WI38 (cell line): ENCODE results near the gene C9orf72.

Experiments
- H3K4me3 ChIP-seq: 2 replicates; pipeline ENCODE4 v1.5.1; 2011; ENCODE audit warnings: low read depth, mild to moderate bottlenecking, control low read depth, low read length
- TF ChIP-seq, protein P1 (sequence below): IDR thresholded peaks from 2 replicates; pipeline ENCODE4 v1.5.1; 2012; ENCODE audit warnings: low read depth, mild to moderate bottlenecking, control low read depth, low read length

C9orf72 gene

GRCh38 chr9:27602954-27603353 is 29.7 kb upstream of the C9orf72 start:
- no peak overlapping the region for H3K4me3 ChIP-seq
- TF ChIP-seq, protein P1, sequence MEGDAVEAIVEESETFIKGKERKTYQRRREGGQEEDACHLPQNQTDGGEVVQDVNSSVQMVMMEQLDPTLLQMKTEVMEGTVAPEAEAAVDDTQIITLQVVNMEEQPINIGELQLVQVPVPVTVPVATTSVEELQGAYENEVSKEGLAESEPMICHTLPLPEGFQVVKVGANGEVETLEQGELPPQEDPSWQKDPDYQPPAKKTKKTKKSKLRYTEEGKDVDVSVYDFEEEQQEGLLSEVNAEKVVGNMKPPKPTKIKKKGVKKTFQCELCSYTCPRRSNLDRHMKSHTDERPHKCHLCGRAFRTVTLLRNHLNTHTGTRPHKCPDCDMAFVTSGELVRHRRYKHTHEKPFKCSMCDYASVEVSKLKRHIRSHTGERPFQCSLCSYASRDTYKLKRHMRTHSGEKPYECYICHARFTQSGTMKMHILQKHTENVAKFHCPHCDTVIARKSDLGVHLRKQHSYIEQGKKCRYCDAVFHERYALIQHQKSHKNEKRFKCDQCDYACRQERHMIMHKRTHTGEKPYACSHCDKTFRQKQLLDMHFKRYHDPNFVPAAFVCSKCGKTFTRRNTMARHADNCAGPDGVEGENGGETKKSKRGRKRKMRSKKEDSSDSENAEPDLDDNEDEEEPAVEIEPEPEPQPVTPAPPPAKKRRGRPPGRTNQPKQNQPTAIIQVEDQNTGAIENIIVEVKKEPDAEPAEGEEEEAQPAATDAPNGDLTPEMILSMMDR: no peak

DNA sequence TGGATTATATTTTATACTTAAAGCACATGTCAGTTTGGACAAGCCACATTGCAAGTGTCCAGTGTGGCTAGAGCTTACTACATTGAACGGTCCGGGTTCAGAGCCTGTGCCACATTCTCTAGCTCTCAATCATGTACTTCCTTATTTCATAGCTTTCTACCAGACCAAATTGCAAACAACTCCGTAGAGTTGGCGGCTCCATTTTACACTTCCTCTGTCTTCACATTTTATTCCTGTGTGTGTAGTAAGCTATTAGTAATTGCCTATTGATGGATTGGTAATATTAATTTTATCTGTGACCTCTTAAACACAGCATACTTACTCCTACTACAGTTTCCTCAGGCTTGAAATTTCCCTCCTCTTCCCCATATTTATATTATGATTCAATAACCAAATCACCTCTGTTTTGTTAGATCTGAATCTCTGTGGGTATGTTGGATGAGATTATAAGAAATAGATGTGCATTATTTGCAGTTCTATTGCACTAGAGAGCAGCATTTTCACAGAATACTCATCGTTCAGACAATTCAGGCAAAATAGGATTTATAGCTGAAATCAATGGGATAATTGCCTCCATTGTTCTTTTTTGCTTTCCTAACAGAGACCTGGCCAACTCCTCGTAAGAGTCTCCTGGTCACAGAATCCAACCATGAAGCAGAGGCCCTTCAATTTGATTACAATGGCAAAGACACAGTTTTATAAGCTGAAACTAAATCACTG is 29.0 kb upstream of the C9orf72 start:
- TF ChIP-seq, protein P1: no peak
- H3K4me3 ChIP-seq: no peak overlapping the region

DNA sequence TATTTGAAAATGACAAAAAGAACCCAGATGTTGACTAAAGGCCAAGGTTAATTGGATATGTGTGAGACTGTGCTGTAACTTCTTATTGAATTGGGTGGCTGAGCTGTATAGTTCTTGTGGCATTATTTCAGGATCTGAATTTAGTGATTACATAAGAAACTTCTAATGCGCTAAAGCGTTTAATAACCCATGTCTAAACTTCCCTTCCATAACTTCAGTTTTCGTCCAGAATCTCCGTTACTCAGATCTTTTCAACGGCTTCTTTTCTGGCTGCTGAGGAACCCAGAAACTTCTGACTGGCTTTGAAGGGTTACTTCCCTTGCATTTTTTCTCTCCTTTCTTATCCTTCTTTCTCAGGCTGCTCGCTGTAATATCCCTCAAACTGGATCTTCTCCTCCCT is 28.1 kb upstream of the C9orf72 start:
- no peak overlapping the region for H3K4me3 ChIP-seq
- TF ChIP-seq, protein P1: no peak

DNA sequence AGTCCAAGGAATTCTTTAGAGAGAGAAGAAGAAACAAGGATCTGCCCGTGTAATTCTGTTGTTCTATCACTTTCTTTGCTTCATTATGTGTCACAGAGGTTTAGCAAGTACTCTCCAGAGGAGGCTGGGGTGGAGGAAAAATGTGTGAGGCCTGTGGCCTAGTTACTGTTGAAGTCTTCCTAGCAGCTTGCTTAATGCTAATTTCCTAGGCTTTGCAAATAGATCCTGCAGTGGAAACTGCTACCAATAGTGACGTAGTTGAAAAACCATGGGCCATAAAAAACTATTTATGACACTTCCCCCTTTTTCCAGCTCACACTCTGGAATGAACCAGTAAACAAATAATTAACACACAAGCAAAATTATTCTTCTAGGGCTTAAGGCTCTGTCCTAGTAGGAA is 27.0 kb upstream of the C9orf72 start:
- TF ChIP-seq, protein P1: no peak
- H3K4me3 ChIP-seq: no peak overlapping the region

- no peak overlapping the region for H3K4me3 ChIP-seq
- TF ChIP-seq, protein P1: no peak
These were observed 26.6 kb upstream of the C9orf72 start for GRCh38 chr9:27599870-27600238.

- TF ChIP-seq, protein P1: no peak
- no peak overlapping the region for H3K4me3 ChIP-seq
These were observed 26.0 kb upstream of the C9orf72 start for GRCh38 chr9:27599102-27599869.

DNA sequence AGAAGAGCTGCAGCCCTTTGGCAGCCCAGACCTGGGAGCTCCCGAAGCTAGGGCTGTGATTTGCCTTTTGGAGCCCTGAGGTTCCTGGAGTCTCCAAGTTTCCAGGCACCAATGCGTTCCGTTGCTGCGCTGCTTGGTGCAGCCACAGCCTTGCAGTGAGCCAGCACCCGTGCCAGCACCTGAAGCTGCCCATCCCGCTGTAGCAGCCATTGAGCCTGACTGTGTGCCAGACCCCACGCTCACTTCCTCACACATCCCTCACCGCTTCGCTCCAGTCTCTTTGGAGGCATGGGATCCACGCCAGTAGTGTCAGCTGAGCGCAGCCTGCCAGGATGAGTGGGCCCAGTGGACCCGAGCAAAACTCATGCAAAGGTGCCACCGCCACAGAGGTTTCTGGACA is 22.5 kb upstream of the C9orf72 start:
- H3K4me3 ChIP-seq: no peak overlapping the region
- TF ChIP-seq, protein P1: no peak
